Mammary epithelial cell (primary cell): ENCODE data around the gene PLP2.
"Not testable (repeated sequence)": the region's sequence is repeated elsewhere in the genome, so short reads cannot be mapped to it uniquely, and the experiment has no call there.

ENCODE experiments used
- CTCF ChIP-seq, 2 donors: IDR thresholded peaks in 1 of 2; conservative IDR thresholded peaks in 1 of 2; 2 replicates each; pipeline ENCODE4 v1.5.1; 2011 to 2012; ENCODE audit warnings: inconsistent platforms in 2 of 2, low read length in 2 of 2, mild to moderate bottlenecking in 2 of 2, control low read depth in 1 of 2, low read depth in 1 of 2; ENCODE audit not compliant: insufficient read depth in 1 of 2; ENCODE audit errors: extremely low read depth in 1 of 2
- EZH2 ChIP-seq: IDR thresholded peaks from 2 replicates; pipeline ENCODE4 v1.6.1; 2012; ENCODE audit warnings: low read length, inconsistent platforms, borderline replicate concordance

GRCh38 chrX:49127742-49128258 lies 43.9 kb upstream of the PLP2 start:
- not testable (repeated sequence) for TF ChIP-seq EZH2; CTCF (conservative IDR thresholded peaks at IDR 0.05 in 1 of 2, IDR thresholded peaks at IDR 0.05 in 1 of 2; ENCODE audit: extremely low read depth in 1 of 2, insufficient read depth in 1 of 2, low read depth in 1 of 2, low read length in 2 of 2)
